Stomach (tissue), 4 donors: ENCODE results near the gene CADM2.

Experiments
- EP300 ChIP-seq: sonication (generic); formaldehyde crosslinking; IDR thresholded peaks from one replicate; pipeline ENCODE4 v1.6.1; 2017; ENCODE audit warnings: antibody characterized with exemption
- POLR2A ChIP-seq, 4 donors: fragments of 450-650 bp; IDR thresholded peaks; one replicate each; pipeline ENCODE4 v1.6.1; 2016; ENCODE audit warnings: antibody characterized with exemption in 4 of 4, control low read depth in 2 of 4, mild to moderate bottlenecking in 1 of 4, moderate library complexity in 1 of 4
- POLR2AphosphoS5 ChIP-seq, 3 donors: sonication (generic); formaldehyde crosslinking; IDR thresholded peaks; one replicate each; pipeline ENCODE4 v1.6.1; 2016; ENCODE audit warnings: antibody characterized with exemption in 3 of 3
- TF ChIP-seq, protein P1 (sequence below), 7 experiments: fragments of 450-650 bp in 4 of 7; fragments of 200-600 bp in 3 of 7; sonication (generic) in 3 of 7; IDR thresholded peaks; one replicate each; pipeline ENCODE4 v1.5.1; 2016 to 2019; ENCODE audit warnings: antibody characterized with exemption in 7 of 7, control low read depth in 2 of 7, mild to moderate bottlenecking in 1 of 7

DNA sequence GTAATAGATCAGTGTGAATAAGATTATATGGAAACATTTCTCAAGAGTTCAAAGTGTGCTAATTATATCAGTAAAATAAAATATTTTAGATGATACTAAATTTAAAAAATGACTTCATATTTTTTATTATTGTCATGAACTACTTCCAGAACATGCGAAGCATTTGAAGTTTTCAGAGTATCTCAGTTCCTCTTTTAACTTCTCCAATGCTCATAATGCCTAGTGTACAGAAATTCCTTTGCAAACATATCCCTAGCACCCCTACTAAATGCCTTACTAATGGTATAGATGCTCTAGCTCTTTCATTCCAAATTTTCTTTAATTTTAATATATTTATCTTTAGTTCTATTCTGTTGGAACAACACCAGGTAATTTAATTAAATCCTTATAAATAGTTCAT is 580.4 kb downstream of the CADM2 start:
- no peak for TF ChIP-seq EP300
- no peak for TF ChIP-seq POLR2A (IDR thresholded peaks at IDR 0.05)
- TF ChIP-seq, protein P1, sequence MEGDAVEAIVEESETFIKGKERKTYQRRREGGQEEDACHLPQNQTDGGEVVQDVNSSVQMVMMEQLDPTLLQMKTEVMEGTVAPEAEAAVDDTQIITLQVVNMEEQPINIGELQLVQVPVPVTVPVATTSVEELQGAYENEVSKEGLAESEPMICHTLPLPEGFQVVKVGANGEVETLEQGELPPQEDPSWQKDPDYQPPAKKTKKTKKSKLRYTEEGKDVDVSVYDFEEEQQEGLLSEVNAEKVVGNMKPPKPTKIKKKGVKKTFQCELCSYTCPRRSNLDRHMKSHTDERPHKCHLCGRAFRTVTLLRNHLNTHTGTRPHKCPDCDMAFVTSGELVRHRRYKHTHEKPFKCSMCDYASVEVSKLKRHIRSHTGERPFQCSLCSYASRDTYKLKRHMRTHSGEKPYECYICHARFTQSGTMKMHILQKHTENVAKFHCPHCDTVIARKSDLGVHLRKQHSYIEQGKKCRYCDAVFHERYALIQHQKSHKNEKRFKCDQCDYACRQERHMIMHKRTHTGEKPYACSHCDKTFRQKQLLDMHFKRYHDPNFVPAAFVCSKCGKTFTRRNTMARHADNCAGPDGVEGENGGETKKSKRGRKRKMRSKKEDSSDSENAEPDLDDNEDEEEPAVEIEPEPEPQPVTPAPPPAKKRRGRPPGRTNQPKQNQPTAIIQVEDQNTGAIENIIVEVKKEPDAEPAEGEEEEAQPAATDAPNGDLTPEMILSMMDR (IDR thresholded peaks at IDR 0.05) = no peak
- no peak for TF ChIP-seq POLR2AphosphoS5 (IDR thresholded peaks at IDR 0.05)
